M059J (cell line): ENCODE results near the gene ERCC3. TPM values are rescaled to one million over a fixed set of nuclear protein-coding genes. Genes with fewer than 3 reads are reported as not detected.
"Not testable (repeated sequence)": the region's sequence is repeated elsewhere in the genome, so short reads cannot be mapped to it uniquely, and the experiment has no call there.

Experiments used
- DNase-seq: peaks from one replicate; pipeline ENCODE4 v3.0.0-alpha.2; 2012; ENCODE audit warnings: low read depth
- total RNA-seq: library from RNA; depleted of rRNA; stranded (reverse); fragments of >200 nt; shearing (Covaris generic); gene quantifications from 2 replicates; pipeline ENCODE4 v1.2.3, GENCODE V29; 2014; rRNA removed

ERCC3 gene
- total RNA-seq, 1 experiment from 2014 or later: 40.0 TPM

- DNase-seq: peak; percentile 99
These were observed 67.3 kb downstream of the ERCC3 start for GRCh38 chr2:127226520-127227263.

DNA sequence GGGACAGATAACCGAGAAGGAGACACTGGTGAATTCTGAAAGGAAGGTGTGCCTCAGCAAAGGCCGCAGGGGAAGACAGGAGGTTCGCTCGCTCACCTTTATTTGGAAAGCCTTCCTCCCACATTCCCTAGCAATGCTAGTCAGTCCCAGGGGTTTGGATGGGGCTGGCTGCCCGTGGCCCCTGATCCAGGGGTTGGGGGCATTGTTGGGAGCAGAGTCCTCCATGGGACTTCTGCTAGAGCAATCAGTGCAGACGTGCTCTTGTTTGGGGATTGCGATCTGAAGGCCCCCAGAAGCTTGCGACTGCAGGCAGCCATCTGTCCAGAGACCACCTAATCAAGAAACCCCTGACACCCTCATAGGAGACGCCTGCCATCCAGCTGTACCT, 67.8 kb downstream of the ERCC3 start:
- DNase-seq: no peak

GRCh38 chr2:127225186-127225960, 68.6 kb downstream of the ERCC3 start:
- peak; percentile 85 for DNase-seq

DNA sequence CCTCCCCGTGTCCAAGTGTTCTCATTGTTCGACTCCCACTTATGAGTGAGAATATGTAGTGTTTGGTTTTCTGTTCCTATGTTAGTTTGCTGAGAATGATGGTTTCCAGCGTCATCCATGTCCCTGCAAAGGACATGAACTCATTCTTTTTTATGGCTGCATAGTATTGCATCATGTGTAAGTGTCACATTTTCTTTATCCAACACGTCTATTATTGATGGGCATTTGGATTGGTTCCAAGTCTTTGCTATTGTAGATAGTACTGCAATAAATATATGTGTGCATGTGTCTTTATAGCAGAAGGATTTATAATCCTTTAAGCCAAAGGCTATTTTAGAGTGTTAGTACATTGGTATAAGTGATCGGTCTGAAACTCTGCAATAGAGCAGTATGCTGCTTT, 69.8 kb downstream of the ERCC3 start:
- DNase-seq: not testable (repeated sequence)

DNA sequence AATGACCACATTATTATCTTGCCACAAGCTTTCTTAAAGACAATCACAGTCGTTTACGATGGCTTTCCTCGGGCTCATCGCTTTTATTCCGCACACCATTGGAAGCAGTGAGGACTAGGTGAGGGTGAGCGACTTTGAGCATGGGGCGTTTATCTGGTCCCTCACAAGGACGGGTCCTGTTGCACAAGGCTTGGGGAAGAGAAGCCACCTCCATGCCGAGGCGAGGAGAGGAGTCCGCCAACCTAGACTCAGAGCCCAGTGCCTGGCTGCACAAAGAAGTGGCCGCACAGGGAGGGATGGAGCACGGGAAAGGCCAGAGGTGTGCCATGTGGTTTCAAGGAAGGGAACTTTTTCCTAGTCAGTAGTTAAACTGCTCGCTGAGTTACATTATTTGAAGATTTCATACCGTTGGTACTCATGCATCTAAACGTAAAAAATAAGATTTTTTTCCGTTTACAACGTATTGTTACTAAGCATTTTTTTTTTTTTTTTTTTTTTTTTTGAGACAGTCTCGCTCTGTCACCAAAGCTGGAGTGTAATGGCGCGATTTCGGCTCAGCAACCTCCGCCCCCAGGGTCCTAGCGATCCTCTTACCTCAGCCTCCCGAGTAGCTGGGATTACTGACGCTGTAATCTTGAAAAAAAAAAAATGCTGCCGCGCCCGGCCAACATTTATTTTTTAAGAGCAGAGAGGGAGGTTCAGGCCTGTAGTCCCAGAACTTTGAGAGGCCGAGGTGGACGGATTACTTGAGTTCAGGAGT, 73.0 kb downstream of the ERCC3 start:
- peak; percentile 22 for DNase-seq

GRCh38 chr2:127220102-127220767, 73.7 kb downstream of the ERCC3 start, which contains the start of gene CYP27C1:
TSS of gene CYP27C1 (minus strand) at chr2:127220299. CDS start at chr2:127220270, 29 bp downstream.
- DNase-seq: peak; percentile 34

DNA sequence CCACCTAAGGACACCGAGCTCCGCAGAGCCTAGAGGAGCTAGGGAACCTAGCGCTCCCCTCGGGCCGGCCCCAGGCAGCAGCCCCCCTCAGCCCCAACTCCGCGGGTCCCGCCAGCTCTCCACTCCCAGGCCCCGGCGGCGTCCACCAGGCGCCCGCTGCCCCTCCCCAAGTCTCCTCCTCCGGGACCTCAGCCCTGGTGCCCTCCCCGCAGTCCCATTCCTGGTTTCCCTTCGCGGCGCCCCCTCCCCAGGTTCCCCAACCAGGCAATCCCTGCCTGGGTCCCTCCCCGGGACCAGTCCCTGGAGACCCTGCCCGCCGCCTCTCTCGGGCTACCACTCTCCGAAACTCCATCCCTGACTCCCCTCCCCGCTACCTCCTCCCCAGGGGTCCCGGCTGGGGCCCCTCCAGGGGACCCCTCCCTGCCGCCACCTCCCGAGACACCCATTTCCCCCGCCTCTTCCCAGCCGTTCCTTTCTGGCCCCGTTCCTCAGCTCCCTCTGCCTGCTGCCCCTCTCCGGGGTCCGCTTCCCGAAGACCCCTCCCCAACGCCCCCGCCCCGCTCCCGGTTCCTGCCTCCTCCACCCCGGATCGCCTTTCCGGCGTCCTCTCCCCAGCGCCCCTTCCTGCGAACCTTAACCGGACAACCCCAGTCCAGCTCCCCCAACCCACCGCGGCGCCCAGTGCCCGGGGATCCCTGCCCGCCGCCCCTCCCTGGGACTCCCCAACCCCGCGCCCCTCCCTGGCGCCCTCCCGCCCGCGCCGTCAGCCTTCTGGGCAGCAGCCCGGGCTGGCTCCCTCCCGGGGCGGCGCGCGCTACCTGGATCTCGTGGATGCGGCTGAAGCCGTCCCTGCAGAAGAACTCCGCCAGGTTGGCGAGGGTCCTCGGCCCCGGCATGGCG, 74.5 kb downstream of the ERCC3 start:
- peak; percentile 38 for DNase-seq

DNA sequence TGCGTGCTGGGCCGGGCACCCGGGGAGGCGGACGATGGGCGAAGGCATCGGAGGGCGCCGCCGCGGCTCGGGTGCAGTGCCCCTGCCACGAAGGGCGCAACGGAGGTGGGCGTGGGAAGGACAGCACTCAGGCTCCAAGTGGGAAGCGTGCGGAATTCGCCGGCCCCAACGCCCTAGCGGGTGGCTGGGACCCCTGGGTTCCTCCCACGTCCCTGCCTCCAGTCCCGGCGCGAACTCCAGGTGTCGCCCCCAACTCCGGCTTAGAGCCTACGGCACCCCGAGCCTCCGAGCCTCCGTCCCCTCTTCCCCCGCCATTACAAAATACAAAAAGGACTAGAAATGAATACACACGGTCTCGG, 75.2 kb downstream of the ERCC3 start:
- DNase-seq: no peak

DNA sequence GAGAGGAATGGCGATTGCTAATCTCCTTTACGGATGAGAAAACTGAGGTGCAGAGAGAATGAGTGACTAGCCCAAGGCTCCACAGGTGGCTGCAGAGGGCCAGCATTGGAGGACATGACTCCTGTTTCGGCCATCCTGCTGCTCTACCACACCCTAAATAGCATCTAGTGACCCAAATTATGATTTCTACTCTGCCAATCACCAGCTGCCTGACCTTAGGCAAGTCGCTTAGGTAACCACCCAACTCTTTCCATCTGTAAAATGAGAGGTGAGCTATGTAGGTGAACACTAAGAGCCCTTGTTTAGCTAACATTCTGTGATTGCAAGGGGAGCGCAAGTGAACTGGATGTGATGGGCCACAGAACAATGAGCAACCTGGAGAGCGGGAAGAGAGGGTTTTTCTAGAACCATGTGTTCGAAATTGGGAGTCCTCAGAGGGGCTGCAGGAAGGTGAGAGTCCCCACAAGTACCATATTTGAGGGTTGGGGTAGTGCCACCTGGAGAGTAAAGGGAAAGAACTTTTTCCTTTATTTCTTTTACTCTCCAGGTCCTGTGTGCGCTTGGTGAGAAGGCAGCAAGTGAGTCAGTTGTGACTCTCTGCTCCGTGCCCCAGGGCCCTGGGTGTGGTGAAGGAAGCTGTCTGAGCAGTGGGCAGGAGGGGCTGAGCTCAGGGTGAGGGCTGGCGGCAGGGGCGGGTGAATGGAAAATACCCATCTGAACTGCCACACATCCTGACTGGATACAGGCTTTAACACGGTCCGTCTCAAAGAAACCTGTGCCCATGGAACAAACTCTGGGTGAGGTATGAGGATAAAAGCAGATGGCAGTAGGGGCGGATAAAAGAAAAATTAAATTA, 76.2 kb downstream of the ERCC3 start:
- peak; percentile 94 for DNase-seq

- DNase-seq: no peak
These were observed 77.4 kb downstream of the ERCC3 start for GRCh38 chr2:127216593-127216992.

- no peak for DNase-seq
These were observed 77.8 kb downstream of the ERCC3 start for GRCh38 chr2:127216095-127216494.

- DNase-seq: not testable (repeated sequence)
These were observed 79.7 kb downstream of the ERCC3 start for GRCh38 chr2:127214201-127214600.

DNA sequence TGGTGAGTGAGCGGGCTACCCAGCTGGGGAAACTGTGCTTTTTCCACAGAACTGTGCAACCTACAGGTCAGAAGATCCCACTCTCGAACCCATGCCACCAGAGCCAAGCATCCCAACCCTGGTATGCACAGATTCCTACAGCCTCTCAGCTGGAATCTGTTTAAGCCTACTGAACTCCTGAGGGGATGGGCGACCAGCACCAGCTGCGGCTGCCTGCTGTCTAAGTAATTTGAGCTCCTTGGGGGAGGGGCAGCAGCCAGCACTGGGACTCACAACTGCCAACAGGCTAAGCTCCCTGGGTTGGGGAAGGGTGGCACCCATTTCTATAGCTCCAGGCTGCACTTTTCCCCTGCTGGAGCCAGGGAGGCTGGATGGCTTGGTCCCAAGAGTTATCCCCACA, 85.6 kb downstream of the ERCC3 start:
- DNase-seq: peak; percentile 82

Other genes starting within 250 kb of the ERCC3 start
- 36.3 and 51.1 TPM in 2 replicates for gene BIN1, start 187.0 kb downstream of the ERCC3 start, total RNA-seq
- gene CYP27C1, start 73.8 kb downstream of the ERCC3 start, total RNA-seq: 0.96 and 1.7 TPM in 2 replicates
- gene MAP3K2, start 93.8 kb upstream of the ERCC3 start, total RNA-seq: 22.9 and 28.8 TPM in 2 replicates
- 0.64 and 1.6 TPM in 2 replicates for gene PROC, start 124.3 kb upstream of the ERCC3 start, total RNA-seq
- 31.8 and 43.4 TPM in 2 replicates for gene IWS1, start 232.3 kb upstream of the ERCC3 start, total RNA-seq
- 5.8 and 10.9 TPM in 2 replicates for gene MYO7B, start 241.5 kb upstream of the ERCC3 start, total RNA-seq